HuH-7.5 (cell line): ENCODE measurements around the gene MFRP.

Source experiments
- DNase-seq: peaks from one replicate; pipeline ENCODE4 v3.0.0; 2011; ENCODE audit warnings: low spot score

MFRP gene

GRCh38 chr11:119318240-119319135, 28.0 kb downstream of the MFRP start:
- DNase-seq, result no peak

- no peak for DNase-seq
These were observed 28.8 kb downstream of the MFRP start for GRCh38 chr11:119317592-119318239.

- peak; percentile 64 for DNase-seq
These were observed 29.5 kb downstream of the MFRP start, which contains the start of gene MCAM for GRCh38 chr11:119316729-119317591. Gene MCAM (minus strand): TSS chr11:119317130. CDS start chr11:119317101, 29 bp downstream.

- no peak for DNase-seq
These were observed 30.3 kb downstream of the MFRP start for GRCh38 chr11:119316016-119316728.

- DNase-seq, result no peak
These were observed 31.1 kb downstream of the MFRP start for GRCh38 chr11:119315131-119316015.

GRCh38 chr11:119314726-119315125, 31.8 kb downstream of the MFRP start:
- no peak for DNase-seq

- no peak for DNase-seq
These were observed 35.8 kb downstream of the MFRP start for GRCh38 chr11:119310682-119311052.

- no peak for DNase-seq
These were observed 36.4 kb downstream of the MFRP start for GRCh38 chr11:119309953-119310681.

- no peak for DNase-seq
These were observed 37.1 kb downstream of the MFRP start for GRCh38 chr11:119309411-119309810.

- no peak for DNase-seq
These were observed 38.5 kb downstream of the MFRP start for GRCh38 chr11:119307974-119308373.

- no peak for DNase-seq
These were observed 39.3 kb downstream of the MFRP start for GRCh38 chr11:119307219-119307618.

- DNase-seq, result no peak
These were observed 40.1 kb downstream of the MFRP start for GRCh38 chr11:119306373-119306890.

- DNase-seq, result no peak
These were observed 40.7 kb downstream of the MFRP start for GRCh38 chr11:119305556-119306372.

GRCh38 chr11:119303227-119303718, 43.2 kb downstream of the MFRP start:
- DNase-seq, result no peak

- DNase-seq, result no peak
These were observed 46.1 kb downstream of the MFRP start for GRCh38 chr11:119300198-119300964.

GRCh38 chr11:119299416-119299815, 47.1 kb downstream of the MFRP start:
- DNase-seq, result no peak

GRCh38 chr11:119298726-119299125, 47.8 kb downstream of the MFRP start:
- DNase-seq, result no peak

GRCh38 chr11:119297938-119298337, 48.6 kb downstream of the MFRP start:
- no peak for DNase-seq
